Keratinocyte (primary cell): Measurements from ENCODE around the gene FOXC1.

Experiments used
- EZH2 ChIP-seq: IDR thresholded peaks from one replicate; pipeline ENCODE4 v1.6.1; 2012; ENCODE audit warnings: inconsistent platforms, mild to moderate bottlenecking, low read length, moderate library complexity
- TF ChIP-seq, protein P1 (sequence below), 3 experiments: IDR thresholded peaks in 1 of 3; conservative IDR thresholded peaks in 1 of 3; optimal IDR thresholded peaks in 1 of 3; 2 replicates in 2 of 3; 3 replicates in 1 of 3; pipeline versions ENCODE3 to v1.5.1; 2011; ENCODE audit warnings: low read length in 3 of 3, mild to moderate bottlenecking in 3 of 3, moderate library complexity in 2 of 3, control low read depth in 1 of 3, inconsistent platforms in 1 of 3; ENCODE audit not compliant: insufficient read depth in 2 of 3; ENCODE audit errors: extremely low read depth in 1 of 3

DNA sequence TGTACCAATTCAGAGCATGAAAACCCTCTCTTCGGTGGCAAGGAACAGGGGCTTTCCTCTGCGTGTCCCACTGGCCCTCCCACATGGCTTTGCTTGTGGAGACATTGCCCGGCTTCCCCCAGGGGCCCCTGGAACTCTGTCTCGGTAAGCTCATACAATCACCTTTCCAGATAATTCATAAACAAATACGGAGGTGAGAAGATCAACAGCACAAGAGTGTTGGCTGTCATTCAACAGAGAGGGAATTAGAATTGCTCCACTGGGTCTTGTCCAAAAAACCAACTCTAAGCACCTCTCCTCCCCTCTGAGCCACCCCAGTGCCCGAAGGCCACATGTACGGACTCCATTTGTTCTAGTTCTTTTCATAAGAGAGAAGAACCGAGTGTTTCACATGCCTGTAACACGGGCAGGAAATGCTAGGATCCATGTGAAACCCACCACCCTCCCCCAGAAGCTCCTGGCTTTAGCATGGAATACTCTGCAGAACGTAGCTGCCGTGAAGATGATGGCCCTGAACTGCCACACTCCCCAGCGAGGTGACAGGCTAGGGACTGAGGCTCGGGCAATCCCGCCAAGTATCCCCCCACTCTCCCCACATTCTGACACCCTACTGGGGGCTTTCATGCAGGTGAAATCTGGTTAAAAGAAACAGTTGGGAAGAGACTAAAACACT, 24.6 kb upstream of the FOXC1 start:
- TF ChIP-seq, protein P1, sequence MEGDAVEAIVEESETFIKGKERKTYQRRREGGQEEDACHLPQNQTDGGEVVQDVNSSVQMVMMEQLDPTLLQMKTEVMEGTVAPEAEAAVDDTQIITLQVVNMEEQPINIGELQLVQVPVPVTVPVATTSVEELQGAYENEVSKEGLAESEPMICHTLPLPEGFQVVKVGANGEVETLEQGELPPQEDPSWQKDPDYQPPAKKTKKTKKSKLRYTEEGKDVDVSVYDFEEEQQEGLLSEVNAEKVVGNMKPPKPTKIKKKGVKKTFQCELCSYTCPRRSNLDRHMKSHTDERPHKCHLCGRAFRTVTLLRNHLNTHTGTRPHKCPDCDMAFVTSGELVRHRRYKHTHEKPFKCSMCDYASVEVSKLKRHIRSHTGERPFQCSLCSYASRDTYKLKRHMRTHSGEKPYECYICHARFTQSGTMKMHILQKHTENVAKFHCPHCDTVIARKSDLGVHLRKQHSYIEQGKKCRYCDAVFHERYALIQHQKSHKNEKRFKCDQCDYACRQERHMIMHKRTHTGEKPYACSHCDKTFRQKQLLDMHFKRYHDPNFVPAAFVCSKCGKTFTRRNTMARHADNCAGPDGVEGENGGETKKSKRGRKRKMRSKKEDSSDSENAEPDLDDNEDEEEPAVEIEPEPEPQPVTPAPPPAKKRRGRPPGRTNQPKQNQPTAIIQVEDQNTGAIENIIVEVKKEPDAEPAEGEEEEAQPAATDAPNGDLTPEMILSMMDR (optimal IDR thresholded peaks at IDR 0.05 in 1 of 3, IDR thresholded peaks at IDR 0.05 in 1 of 3, conservative IDR thresholded peaks at IDR 0.05 in 1 of 3; ENCODE audit: extremely low read depth in 1 of 3, insufficient read depth in 2 of 3, low read length in 3 of 3), result no peak
- TF ChIP-seq EZH2, result no peak
